H9 (cell line): ENCODE measurements around the gene ANO10. TPM values are rescaled to one million over a fixed set of nuclear protein-coding genes. Genes with fewer than 3 reads are reported as not detected.

Experiments used
- DNase-seq: peaks from one replicate; pipeline ENCODE4 v3.0.0-alpha.2; 2017
- H2AFZ ChIP-seq: one replicate; pipeline ENCODE4 v1.6.1; 2013; ENCODE audit warnings: mild to moderate bottlenecking, low read length, control low read depth, moderate library complexity
- H2AK5ac ChIP-seq: 2 replicates; pipeline ENCODE4 v1.6.1; 2013; ENCODE audit warnings: low read length, control low read depth, mixed read lengths; ENCODE audit not compliant: insufficient read length
- H2BK120ac ChIP-seq: one replicate; pipeline ENCODE4 v1.6.1; 2013; ENCODE audit warnings: low read depth, mild to moderate bottlenecking, low read length, control low read depth, inconsistent platforms; ENCODE audit not compliant: poor library complexity, severe bottlenecking
- H2BK12ac ChIP-seq: 2 replicates; pipeline ENCODE4 v1.6.1; 2013; ENCODE audit warnings: low read length, control low read depth, mixed read lengths, low read depth; ENCODE audit not compliant: insufficient read length
- H2BK15ac ChIP-seq: 2 replicates; pipeline ENCODE4 v1.6.1; 2013; ENCODE audit warnings: low read depth, low read length, control low read depth
- H2BK20ac ChIP-seq: one replicate; pipeline ENCODE4 v1.6.1; 2013; ENCODE audit warnings: low read depth, mild to moderate bottlenecking, low read length, control low read depth, inconsistent platforms; ENCODE audit not compliant: poor library complexity, severe bottlenecking
- H2BK5ac ChIP-seq: 2 replicates; pipeline ENCODE4 v1.6.1; 2013; ENCODE audit warnings: low read length, control low read depth, mixed read lengths; ENCODE audit not compliant: insufficient read length
- H3K14ac ChIP-seq: 2 replicates; pipeline ENCODE4 v1.6.1; 2013; ENCODE audit warnings: low read length, control low read depth; ENCODE audit not compliant: insufficient read depth
- H3K18ac ChIP-seq: 2 replicates; pipeline ENCODE4 v1.6.1; 2013; ENCODE audit warnings: low read depth, mild to moderate bottlenecking, mixed read lengths, low read length, control low read depth; ENCODE audit not compliant: insufficient read length
- H3K23ac ChIP-seq: 2 replicates; pipeline ENCODE4 v1.6.1; 2013; ENCODE audit warnings: low read length, control low read depth, mixed read lengths, low read depth; ENCODE audit not compliant: insufficient read length
- H3K23me2 ChIP-seq: 2 replicates; pipeline ENCODE4 v1.6.1; 2013; ENCODE audit warnings: low read depth, mild to moderate bottlenecking, mixed read lengths, low read length, control low read depth; ENCODE audit not compliant: insufficient read length, poor library complexity, severe bottlenecking
- H3K27ac ChIP-seq: 2 replicates; pipeline ENCODE4 v1.5.1; 2013; ENCODE audit warnings: low read length, control low read depth, mixed read lengths, low read depth; ENCODE audit not compliant: insufficient read length
- H3K27me3 ChIP-seq: 2 replicates; pipeline ENCODE4 v1.6.1; 2013; ENCODE audit warnings: low read length, control low read depth, inconsistent platforms; ENCODE audit not compliant: insufficient read depth
- H3K4ac ChIP-seq: 2 replicates; pipeline ENCODE4 v1.6.1; 2013; ENCODE audit warnings: low read depth, mild to moderate bottlenecking, control low read depth, inconsistent platforms, low read length, moderate library complexity
- H3K4me1 ChIP-seq: 2 replicates; pipeline ENCODE4 v1.6.1; 2013; ENCODE audit warnings: low read length, control low read depth, inconsistent platforms; ENCODE audit not compliant: insufficient read depth
- H3K4me2 ChIP-seq: 2 replicates; pipeline ENCODE4 v1.6.1; 2013; ENCODE audit warnings: low read length, control low read depth, mixed read lengths; ENCODE audit not compliant: insufficient read length, insufficient read depth
- H3K56ac ChIP-seq: 2 replicates; pipeline ENCODE4 v1.6.1; 2013; ENCODE audit warnings: low read depth, mild to moderate bottlenecking, mixed read lengths, low read length, control low read depth; ENCODE audit not compliant: insufficient read length
- H3K79me1 ChIP-seq: 2 replicates; pipeline ENCODE4 v1.6.1; 2013; ENCODE audit warnings: low read depth, mild to moderate bottlenecking, moderate library complexity, low read length, control low read depth, inconsistent platforms; ENCODE audit not compliant: insufficient read depth, poor library complexity, severe bottlenecking
- H3K79me2 ChIP-seq: 2 replicates; pipeline ENCODE4 v1.6.1; 2013; ENCODE audit warnings: low read length, control low read depth, inconsistent platforms; ENCODE audit not compliant: insufficient read depth
- H3K9ac ChIP-seq: 2 replicates; pipeline ENCODE4 v1.6.1; 2013; ENCODE audit warnings: low read length, control low read depth, mixed read lengths; ENCODE audit not compliant: insufficient read length; ENCODE audit errors: extremely low read depth
- H3K9me3 ChIP-seq: one replicate; pipeline ENCODE4 v1.6.1; 2013; ENCODE audit warnings: low read depth, low read length, inconsistent platforms; ENCODE audit not compliant: control insufficient read depth
- H3T11ph ChIP-seq: one replicate; pipeline ENCODE4 v1.6.1; 2013; ENCODE audit warnings: mild to moderate bottlenecking, low read length, control low read depth, inconsistent platforms
- H4K20me1 ChIP-seq: one replicate; pipeline ENCODE4 v1.6.1; 2013; ENCODE audit not compliant: control insufficient read depth, insufficient read length, insufficient read depth
- H4K5ac ChIP-seq: 2 replicates; pipeline ENCODE4 v1.6.1; 2013; ENCODE audit warnings: low read depth, mild to moderate bottlenecking, mixed read lengths, low read length, control low read depth; ENCODE audit not compliant: insufficient read length
- H4K8ac ChIP-seq: replicated peaks from 2 replicates; pipeline ENCODE4 v1.6.1; 2013; ENCODE audit warnings: low read length, control low read depth, mixed read lengths, low read depth; ENCODE audit not compliant: insufficient read length
- H4K91ac ChIP-seq: 2 replicates; pipeline ENCODE4 v1.6.1; 2013; ENCODE audit warnings: low read depth, mild to moderate bottlenecking, moderate library complexity, mixed read lengths, low read length, control low read depth; ENCODE audit not compliant: insufficient read length
- H3K27ac Mint-ChIP-seq, 3 experiments: 2 replicates in 2 of 3; 3 replicates in 1 of 3; pipeline ENCODE4 v1.8.0; 2020 to 2021; ENCODE audit warnings: mixed read lengths in 3 of 3, mild to moderate bottlenecking in 1 of 3, moderate library complexity in 1 of 3
- H3K27me3 Mint-ChIP-seq: 2 replicates; pipeline ENCODE4 v1.8.0; 2021; ENCODE audit warnings: low read depth, mild to moderate bottlenecking, moderate library complexity, mixed read lengths
- H3K36me3 Mint-ChIP-seq, 3 experiments: 2 replicates in 2 of 3; 3 replicates in 1 of 3; pipeline ENCODE4 v1.8.0; 2020 to 2021; ENCODE audit warnings: low read depth in 3 of 3, mixed read lengths in 3 of 3; ENCODE audit not compliant: insufficient read depth in 1 of 3
- H3K4me1 Mint-ChIP-seq, 2 experiments: 2 replicates each; pipeline ENCODE4 v1.8.0; 2020; ENCODE audit warnings: mixed read lengths in 2 of 2
- H3K4me3 Mint-ChIP-seq, 2 experiments: 2 replicates in 1 of 2; 3 replicates in 1 of 2; pipeline ENCODE4 v1.8.0; 2020 to 2021; ENCODE audit warnings: mild to moderate bottlenecking in 2 of 2, mixed read lengths in 2 of 2, moderate library complexity in 1 of 2
- H3K9me3 Mint-ChIP-seq, 2 experiments: 2 replicates in 1 of 2; 3 replicates in 1 of 2; pipeline ENCODE4 v1.8.0; 2020; ENCODE audit warnings: mild to moderate bottlenecking in 2 of 2, mixed read lengths in 2 of 2, moderate library complexity in 1 of 2
- WGBS: extraction: QIAGEN DNeasy Blood & Tissue Kit; methylation state at CpG from one replicate; pipeline ENCODE4 v1.1.7; 2013; ENCODE audit warnings: missing lambda C conversion rate, low lambda C conversion rate, mixed read lengths; ENCODE audit not compliant: insufficient read length; ENCODE audit errors: extremely low coverage; 5-methylcytosine and 5-hydroxymethylcytosine counted together
- total RNA-seq: library from RNA; stranded (reverse); gene quantifications from 2 replicates; pipeline ENCODE4 v1.2.1, GENCODE V29; 2021
- TF ChIP-seq, protein P1 (sequence below): fragments of 200-600 bp; sonication (generic); conservative IDR thresholded peaks from 3 replicates; pipeline ENCODE4 v1.8.0; 2021; ENCODE audit warnings: antibody characterized with exemption, mild to moderate bottlenecking

The ANO10 gene
- total RNA-seq, 1 experiment from 2014 or later: 38.7 TPM

DNA sequence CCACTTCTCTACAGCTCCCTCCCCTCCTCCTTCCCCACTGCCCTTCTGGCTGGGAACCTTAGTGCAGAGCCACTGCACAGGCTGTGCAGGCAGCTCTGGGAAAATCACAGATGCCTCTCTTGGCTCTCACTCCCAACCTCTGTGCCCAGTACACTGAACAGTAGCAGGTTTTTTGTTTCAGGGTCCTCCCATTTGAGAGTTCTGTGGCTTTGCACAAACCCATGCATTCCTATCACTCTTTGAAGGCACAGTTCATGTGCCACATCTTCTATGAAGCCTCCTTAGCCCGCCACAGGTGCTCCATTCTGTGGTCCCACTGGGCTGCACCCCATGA, 231.6 kb downstream of the ANO10 start:
- H3K18ac ChIP-seq: no peak overlapping the region
- TF ChIP-seq, protein P1, sequence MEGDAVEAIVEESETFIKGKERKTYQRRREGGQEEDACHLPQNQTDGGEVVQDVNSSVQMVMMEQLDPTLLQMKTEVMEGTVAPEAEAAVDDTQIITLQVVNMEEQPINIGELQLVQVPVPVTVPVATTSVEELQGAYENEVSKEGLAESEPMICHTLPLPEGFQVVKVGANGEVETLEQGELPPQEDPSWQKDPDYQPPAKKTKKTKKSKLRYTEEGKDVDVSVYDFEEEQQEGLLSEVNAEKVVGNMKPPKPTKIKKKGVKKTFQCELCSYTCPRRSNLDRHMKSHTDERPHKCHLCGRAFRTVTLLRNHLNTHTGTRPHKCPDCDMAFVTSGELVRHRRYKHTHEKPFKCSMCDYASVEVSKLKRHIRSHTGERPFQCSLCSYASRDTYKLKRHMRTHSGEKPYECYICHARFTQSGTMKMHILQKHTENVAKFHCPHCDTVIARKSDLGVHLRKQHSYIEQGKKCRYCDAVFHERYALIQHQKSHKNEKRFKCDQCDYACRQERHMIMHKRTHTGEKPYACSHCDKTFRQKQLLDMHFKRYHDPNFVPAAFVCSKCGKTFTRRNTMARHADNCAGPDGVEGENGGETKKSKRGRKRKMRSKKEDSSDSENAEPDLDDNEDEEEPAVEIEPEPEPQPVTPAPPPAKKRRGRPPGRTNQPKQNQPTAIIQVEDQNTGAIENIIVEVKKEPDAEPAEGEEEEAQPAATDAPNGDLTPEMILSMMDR: no peak
- DNase-seq: no peak
- no peak overlapping the region for H3K27ac ChIP-seq
- no peak overlapping the region for H2BK15ac ChIP-seq
- H3K36me3 Mint-ChIP-seq: peaks cover 2 to 5% (median 3%) of the 10 kb centered on the region in 3 experiments; a peak in 5 of 7 replicates
- H4K8ac ChIP-seq: no peak overlapping the region
- no peaks in the 10 kb centered on the region for H3K27me3 Mint-ChIP-seq
- no peaks in the 10 kb centered on the region for H4K20me1 ChIP-seq
- H4K5ac ChIP-seq: no peak overlapping the region
- H2AFZ ChIP-seq: no peak overlapping the region
- H2BK120ac ChIP-seq: no peak overlapping the region
- no peak overlapping the region for H4K91ac ChIP-seq
- H3K14ac ChIP-seq: no peak overlapping the region; the same call in 1 of the 2 replicates
- no peaks in the 10 kb centered on the region for H3K79me2 ChIP-seq
- H3K27ac Mint-ChIP-seq: peak overlapping the region in 2 of 3 experiments; percentile 68 to 86; a peak in 4 of 7 replicates
- H3K56ac ChIP-seq: no peak overlapping the region
- H3K4me1 ChIP-seq: peaks cover 4% of the 10 kb centered on the region; the same call in 1 of the 2 replicates
- H3K4me1 Mint-ChIP-seq: peaks cover 13 to 18% of the 10 kb centered on the region in 2 experiments
- H3K4me3 Mint-ChIP-seq: no peak overlapping the region
- no peak overlapping the region for H3K4me2 ChIP-seq
- H3T11ph ChIP-seq: no peak overlapping the region
- H3K23ac ChIP-seq: no peak overlapping the region
- no peaks in the 10 kb centered on the region for H3K79me1 ChIP-seq
- H2BK12ac ChIP-seq: no peak overlapping the region
- H3K27me3 ChIP-seq: no peaks in the 10 kb centered on the region
- no CpG with 5 or more reads among the region's 1 CpG for WGBS
- H2BK5ac ChIP-seq: no peak overlapping the region
- no peaks in the 10 kb centered on the region for H3K23me2 ChIP-seq
- H3K9me3 Mint-ChIP-seq: peaks cover 1 to 4% of the 10 kb centered on the region in 2 experiments; a peak in 3 of 5 replicates
- H2AK5ac ChIP-seq: no peak overlapping the region
- H3K9ac ChIP-seq: no peak overlapping the region
- H3K9me3 ChIP-seq: no peaks in the 10 kb centered on the region
- no peak overlapping the region for H3K4ac ChIP-seq
- H2BK20ac ChIP-seq: no peak overlapping the region
